ENCODE measurements around the gene DVL3. TPM values are rescaled to one million over a fixed set of nuclear protein-coding genes. Genes with fewer than 3 reads are reported as not detected.
A peak's percentile ranks its signal among the peaks of the same experiment; 100 is the strongest.
"Not testable (repeated sequence)": the region's sequence is repeated elsewhere in the genome, so short reads cannot be mapped to it uniquely, and the experiment has no call there.

DVL3 gene
- total RNA-seq, 1 experiment from 2014 or later = 45.6 TPM

DNA sequence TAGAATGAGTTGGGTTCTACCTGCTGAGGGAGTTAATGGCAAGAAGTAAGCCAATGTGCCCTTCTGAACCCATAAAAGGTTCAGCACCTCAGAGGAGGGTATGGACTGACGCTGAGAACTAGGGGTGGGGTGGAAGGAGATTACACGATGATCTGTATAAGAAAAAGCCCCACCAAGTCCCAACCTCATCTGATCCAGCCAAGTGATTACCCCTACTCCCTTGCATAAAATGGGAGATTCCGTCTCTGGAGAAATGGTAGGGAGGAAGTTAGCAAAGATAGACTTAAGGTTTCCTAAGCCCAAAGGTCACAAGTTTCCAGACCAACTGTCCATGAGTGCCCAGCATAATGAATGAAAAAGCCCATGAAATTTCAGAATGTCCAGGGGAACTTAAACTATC, 7.1 kb upstream of the DVL3 start:
- in situ Hi-C loops (cut with HindIII; ENCODE audit: low pct_unique_long_range_greater_than_20kb, low sequenced_read_pairs) = no loop called here
- DNase-seq (ENCODE audit: low read depth) = no peak

DNA sequence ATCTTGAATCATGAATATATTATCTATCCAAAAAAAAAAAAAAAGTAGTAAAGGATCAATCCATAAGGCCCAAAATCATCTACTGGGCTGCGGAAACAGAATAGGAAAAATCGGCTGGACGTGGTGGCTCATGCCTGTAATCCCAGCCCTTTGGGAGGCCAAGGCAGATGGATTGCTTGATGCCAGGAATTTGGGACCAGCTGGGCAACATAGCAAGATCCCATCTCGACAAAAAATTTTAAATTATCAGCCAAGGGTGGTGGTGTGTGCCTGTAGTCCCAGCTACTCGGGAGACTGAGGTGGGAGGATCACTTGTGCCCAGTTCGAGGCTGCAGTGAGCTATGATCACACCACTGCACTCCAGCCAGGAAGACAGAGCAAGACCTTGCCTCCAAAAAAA, 6.1 kb upstream of the DVL3 start:
- in situ Hi-C loops (cut with HindIII; ENCODE audit: low pct_unique_long_range_greater_than_20kb, low sequenced_read_pairs) = no loop called here
- no peak for DNase-seq (ENCODE audit: low read depth)

DNA sequence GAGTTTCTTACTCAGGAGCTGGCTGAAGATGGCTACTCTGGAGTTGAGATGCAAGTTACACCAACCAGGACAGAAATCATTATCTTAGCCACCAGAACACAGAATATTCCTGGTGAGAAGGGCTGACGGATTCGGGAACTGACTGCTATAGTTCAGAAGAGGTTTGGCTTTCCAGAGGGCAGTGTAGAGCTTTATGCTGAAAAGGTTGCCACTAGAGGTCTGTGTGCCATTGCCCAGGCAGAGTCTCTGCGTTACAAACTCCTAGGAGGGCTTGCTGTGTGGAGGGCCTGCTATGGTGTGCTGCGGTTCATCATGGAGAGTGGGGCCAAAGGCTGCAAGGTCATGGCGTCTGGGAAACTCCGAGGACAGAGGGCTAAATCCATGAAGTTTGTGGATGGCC, 5.4 kb upstream of the DVL3 start:
- in situ Hi-C loops (cut with HindIII; ENCODE audit: low pct_unique_long_range_greater_than_20kb, low sequenced_read_pairs) = not testable (repeated sequence)
- peak; percentile 39 for DNase-seq (ENCODE audit: low read depth)

- peak; percentile 41 for DNase-seq (ENCODE audit: low read depth)
Observed at GRCh38 chr3:184155644-184156521, 706 bp downstream of the DVL3 start.

GRCh38 chr3:184156522-184156955, 1.4 kb downstream of the DVL3 start:
- no peak for DNase-seq (ENCODE audit: low read depth)
- in situ Hi-C loops (cut with HindIII; ENCODE audit: low pct_unique_long_range_greater_than_20kb, low sequenced_read_pairs) = no loop called here

More at GRCh38 chr3:184155644-184156521, 706 bp downstream of the DVL3 start:
- in situ Hi-C loops (cut with HindIII; ENCODE audit: low pct_unique_long_range_greater_than_20kb, low sequenced_read_pairs) = no loop called here

GRCh38 chr3:184157206-184157605, 2.0 kb downstream of the DVL3 start:
- in situ Hi-C loops (cut with HindIII; ENCODE audit: low pct_unique_long_range_greater_than_20kb, low sequenced_read_pairs) = no loop called here
- no peak for DNase-seq (ENCODE audit: low read depth)

GRCh38 chr3:184158404-184158803, 3.2 kb downstream of the DVL3 start:
- DNase-seq (ENCODE audit: low read depth) = no peak
- in situ Hi-C loops (cut with HindIII; ENCODE audit: low pct_unique_long_range_greater_than_20kb, low sequenced_read_pairs) = no loop called here

DNA sequence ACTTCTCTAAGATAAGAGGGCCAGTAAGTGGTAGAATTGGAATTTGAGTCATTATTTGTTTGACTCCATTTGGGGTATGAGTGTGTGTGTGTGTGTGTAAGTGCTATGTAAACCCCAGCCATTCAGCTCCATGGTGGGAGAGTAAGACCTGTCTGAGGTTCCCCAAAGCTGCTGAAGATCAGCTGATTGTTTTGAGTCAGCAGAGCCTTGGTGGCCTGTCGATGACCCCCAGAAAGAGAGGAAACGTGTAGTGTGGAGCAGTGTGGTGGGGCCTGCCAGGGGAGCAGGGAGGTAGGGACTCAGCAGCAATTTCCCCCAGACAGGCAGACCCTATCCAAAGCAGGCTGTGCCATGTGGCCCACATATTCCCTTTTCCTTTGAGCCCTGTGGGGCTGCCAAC, 5.3 kb downstream of the DVL3 start:
- DNase-seq (ENCODE audit: low read depth) = no peak
- in situ Hi-C loops (cut with HindIII; ENCODE audit: low pct_unique_long_range_greater_than_20kb, low sequenced_read_pairs) = no loop called here

- DNase-seq (ENCODE audit: low read depth); in situ Hi-C loops (cut with HindIII; ENCODE audit: low pct_unique_long_range_greater_than_20kb, low sequenced_read_pairs): not testable (repeated sequence)
Observed at GRCh38 chr3:184162571-184163070, 7.4 kb downstream of the DVL3 start.

DNA sequence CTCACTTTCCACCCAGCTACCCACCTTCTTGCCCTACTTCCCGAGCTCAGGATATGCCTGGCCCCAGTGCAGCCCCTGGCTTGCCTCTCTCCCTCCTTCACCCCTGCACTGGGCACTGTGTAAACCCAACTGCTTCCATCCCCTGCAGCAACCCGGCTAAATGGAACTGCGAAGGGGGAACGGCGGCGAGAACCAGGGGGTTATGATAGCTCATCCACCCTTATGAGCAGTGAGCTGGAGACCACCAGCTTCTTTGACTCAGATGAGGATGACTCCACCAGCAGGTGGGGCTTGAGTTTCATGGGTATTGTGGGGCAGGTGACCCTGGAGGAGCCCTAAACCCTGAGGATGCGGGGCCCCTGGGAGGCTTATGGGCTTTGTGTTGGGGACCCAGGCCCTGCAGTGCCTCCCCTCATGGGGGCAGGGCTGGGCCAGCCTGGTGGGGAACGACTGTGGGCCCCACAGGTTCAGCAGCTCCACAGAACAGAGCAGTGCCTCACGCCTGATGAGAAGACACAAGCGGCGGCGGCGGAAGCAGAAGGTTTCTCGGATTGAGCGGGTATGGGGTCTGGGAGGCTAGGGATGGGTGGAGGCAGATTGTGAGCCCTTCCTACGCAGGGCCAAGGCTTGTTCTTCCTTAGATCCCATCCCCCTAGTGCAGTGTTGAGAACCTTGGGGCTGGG, 9.6 kb downstream of the DVL3 start:
- in situ Hi-C loops (cut with HindIII; ENCODE audit: low pct_unique_long_range_greater_than_20kb, low sequenced_read_pairs) = no loop called here
- DNase-seq (ENCODE audit: low read depth) = no peak

GRCh38 chr3:184165543-184165942, 10.4 kb downstream of the DVL3 start:
- no peak for DNase-seq (ENCODE audit: low read depth)
- in situ Hi-C loops (cut with HindIII; ENCODE audit: low pct_unique_long_range_greater_than_20kb, low sequenced_read_pairs) = no loop called here

GRCh38 chr3:184166671-184167070, 11.5 kb downstream of the DVL3 start:
- no peak for DNase-seq (ENCODE audit: low read depth)
- in situ Hi-C loops (cut with HindIII; ENCODE audit: low pct_unique_long_range_greater_than_20kb, low sequenced_read_pairs) = no loop called here

GRCh38 chr3:184167786-184168185, 12.6 kb downstream of the DVL3 start:
- in situ Hi-C loops (cut with HindIII; ENCODE audit: low pct_unique_long_range_greater_than_20kb, low sequenced_read_pairs) = no loop called here
- DNase-seq (ENCODE audit: low read depth) = no peak

DNA sequence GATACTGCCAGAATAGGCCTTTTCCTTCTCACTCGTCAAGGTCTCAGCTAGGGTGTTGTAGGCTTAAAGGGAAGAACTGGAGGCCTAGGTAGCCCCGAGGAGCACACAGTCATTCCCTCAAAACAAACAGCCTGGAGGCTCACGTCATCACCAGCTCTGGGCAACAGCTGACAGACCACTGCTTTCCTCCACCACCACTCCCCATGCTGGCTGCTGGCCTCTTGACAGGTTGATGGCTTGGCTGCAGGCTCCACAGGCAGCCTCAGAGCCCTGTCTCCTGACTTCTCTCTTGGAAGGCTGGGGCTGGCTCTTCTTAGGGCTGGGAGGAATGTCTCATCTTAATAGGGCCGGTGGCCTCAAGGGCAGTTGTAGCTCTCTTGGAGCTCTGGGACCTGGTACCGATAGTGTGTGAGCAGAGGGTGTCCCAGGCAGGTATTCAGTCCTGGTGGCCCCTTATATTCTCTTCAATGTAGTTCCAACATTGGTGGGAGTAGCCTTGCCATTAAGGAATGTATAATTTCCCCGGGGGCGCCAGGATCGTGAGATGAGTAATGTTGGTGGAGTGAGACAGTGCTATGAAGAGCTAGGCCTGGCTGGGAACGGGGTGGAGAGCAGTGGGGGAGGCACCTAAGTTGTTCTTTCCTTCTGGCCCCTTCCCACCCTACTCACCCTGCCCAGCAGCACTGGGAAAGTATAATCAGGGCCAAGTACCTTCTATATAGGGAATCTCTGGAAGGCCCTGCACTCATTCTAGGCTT, 13.4 kb downstream of the DVL3 start:
- DNase-seq (ENCODE audit: low read depth) = no peak
- in situ Hi-C loops (cut with HindIII; ENCODE audit: low pct_unique_long_range_greater_than_20kb, low sequenced_read_pairs) = no loop called here

- in situ Hi-C loops (cut with HindIII; ENCODE audit: low pct_unique_long_range_greater_than_20kb, low sequenced_read_pairs) = no loop called here
- no peak for DNase-seq (ENCODE audit: low read depth)
Observed at GRCh38 chr3:184169896-184170875, 15.0 kb downstream of the DVL3 start.

DNA sequence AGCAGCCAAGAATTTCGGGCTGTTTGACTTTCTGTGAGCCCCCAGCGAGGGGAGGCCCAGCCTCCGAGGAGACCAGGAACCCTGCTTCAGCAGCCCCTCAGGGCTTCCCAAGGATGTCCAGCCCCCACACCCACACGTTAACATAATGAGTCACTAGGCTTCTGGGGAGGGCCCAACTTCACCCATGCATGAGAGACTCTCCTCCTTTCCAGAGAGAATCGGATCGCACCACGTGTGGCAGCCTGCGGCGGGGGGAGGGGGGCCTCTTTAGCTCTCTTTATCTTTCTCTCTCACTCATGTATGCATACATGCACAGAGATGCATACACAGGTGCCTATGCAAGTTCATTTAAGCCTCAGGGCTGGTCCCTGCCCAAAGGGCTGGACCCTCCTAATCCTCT, 16.4 kb downstream of the DVL3 start:
- DNase-seq (ENCODE audit: low read depth) = peak; percentile 88
- in situ Hi-C loops (cut with HindIII; ENCODE audit: low pct_unique_long_range_greater_than_20kb, low sequenced_read_pairs) = no loop called here

DNA sequence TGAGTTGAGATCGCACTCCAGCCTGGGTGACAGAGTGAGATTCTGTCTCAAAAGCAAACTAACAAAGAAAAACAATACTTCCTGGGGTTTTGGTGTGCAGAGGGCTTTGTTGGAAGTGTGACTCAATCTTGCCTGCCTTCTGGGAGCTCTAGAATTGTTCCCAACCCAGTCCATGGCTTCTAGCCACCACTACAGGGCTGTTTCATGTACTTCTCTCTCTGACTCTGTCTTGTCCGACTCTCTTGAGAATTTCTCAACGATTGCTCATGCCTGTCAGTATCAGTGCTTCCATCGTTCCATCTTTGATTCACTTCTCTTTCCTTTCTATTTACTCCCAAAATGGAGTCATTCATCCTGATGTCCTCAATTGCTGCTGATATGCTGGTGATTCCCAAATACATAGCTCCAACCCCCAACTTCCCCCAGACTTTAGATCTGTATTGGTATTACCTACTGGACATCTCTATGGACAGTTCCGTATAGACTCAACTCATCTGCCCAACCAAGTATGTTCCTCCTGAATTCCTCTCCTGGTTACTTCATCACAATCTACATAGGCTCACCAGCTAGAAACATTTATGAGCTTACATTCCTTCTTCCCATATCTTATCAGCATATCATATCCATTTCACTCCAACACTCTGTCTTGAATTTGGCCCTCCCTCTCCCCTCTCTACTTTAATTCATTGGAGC, 17.6 kb downstream of the DVL3 start:
- DNase-seq (ENCODE audit: low read depth) = no peak
- in situ Hi-C loops (cut with HindIII; ENCODE audit: low pct_unique_long_range_greater_than_20kb, low sequenced_read_pairs) = no loop called here
